VCaP (cell line): ENCODE results near the gene A2M.

Source experiments
- H3K27ac ChIP-seq: fragments of 450-650 bp; 2 replicates; pipeline ENCODE4 v1.5.1; 2017
- TF ChIP-seq, protein P1 (sequence below): fragments of 450-650 bp; conservative IDR thresholded peaks from 2 replicates; pipeline ENCODE4 v1.5.1; 2017; ENCODE audit warnings: mild to moderate bottlenecking, moderate library complexity

The A2M gene

GRCh38 chr12:9030776-9031175 is 84.9 kb downstream of the A2M start:
- H3K27ac ChIP-seq, result no peak overlapping the region
- TF ChIP-seq, protein P1, sequence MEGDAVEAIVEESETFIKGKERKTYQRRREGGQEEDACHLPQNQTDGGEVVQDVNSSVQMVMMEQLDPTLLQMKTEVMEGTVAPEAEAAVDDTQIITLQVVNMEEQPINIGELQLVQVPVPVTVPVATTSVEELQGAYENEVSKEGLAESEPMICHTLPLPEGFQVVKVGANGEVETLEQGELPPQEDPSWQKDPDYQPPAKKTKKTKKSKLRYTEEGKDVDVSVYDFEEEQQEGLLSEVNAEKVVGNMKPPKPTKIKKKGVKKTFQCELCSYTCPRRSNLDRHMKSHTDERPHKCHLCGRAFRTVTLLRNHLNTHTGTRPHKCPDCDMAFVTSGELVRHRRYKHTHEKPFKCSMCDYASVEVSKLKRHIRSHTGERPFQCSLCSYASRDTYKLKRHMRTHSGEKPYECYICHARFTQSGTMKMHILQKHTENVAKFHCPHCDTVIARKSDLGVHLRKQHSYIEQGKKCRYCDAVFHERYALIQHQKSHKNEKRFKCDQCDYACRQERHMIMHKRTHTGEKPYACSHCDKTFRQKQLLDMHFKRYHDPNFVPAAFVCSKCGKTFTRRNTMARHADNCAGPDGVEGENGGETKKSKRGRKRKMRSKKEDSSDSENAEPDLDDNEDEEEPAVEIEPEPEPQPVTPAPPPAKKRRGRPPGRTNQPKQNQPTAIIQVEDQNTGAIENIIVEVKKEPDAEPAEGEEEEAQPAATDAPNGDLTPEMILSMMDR, result no peak

- TF ChIP-seq, protein P1, result no peak
- H3K27ac ChIP-seq, result no peak overlapping the region
Observed at GRCh38 chr12:9027161-9028059, 88.3 kb downstream of the A2M start.

GRCh38 chr12:9024512-9024911 is 91.2 kb downstream of the A2M start:
- no peak overlapping the region for H3K27ac ChIP-seq
- TF ChIP-seq, protein P1, result no peak

GRCh38 chr12:9022592-9022991 is 93.1 kb downstream of the A2M start:
- TF ChIP-seq, protein P1, result no peak
- H3K27ac ChIP-seq, result no peak overlapping the region
